Measurements from ENCODE around the gene PPP3R1. TPM values are rescaled to one million over a fixed set of nuclear protein-coding genes. Genes with fewer than 3 reads are reported as not detected.

PPP3R1 gene
- total and polyA plus RNA-seq, 9 of the 15 experiments (the other 6 are each of a cell fraction or from before 2014, with no cell fraction given): 3.7 to 70.0 (median 24.8) TPM

- TF ChIP-seq RAD21 (CRISPR knock-in tag; conservative IDR thresholded peaks at IDR 0.05 in 1 of 2, IDR thresholded peaks at IDR 0.05 in 1 of 2) (peak in 1 of 2 experiments; percentile 7; a peak in 1 of 4 replicates), PBX2 (CRISPR knock-in tag; IDR thresholded peaks at IDR 0.05; ENCODE audit: low read depth) (no peak), PBX2 (tag; conservative IDR thresholded peaks at IDR 0.05; ENCODE audit: low read depth) (peak; percentile 85), RFX7 (CRISPR knock-in tag; IDR thresholded peaks at IDR 0.05) (no peak), CREB3L1 (IDR thresholded peaks at IDR 0.05; ENCODE audit: borderline replicate concordance, low read depth) (no peak), PRMT5 (CRISPR knock-in tag; IDR thresholded peaks at IDR 0.05) (no peak), ZNF146 (CRISPR knock-in tag; IDR thresholded peaks at IDR 0.05; ENCODE audit: unreplicated experiment) (no peak), TCF3 (CRISPR knock-in tag; IDR thresholded peaks at IDR 0.05) (peak; percentile 98), U2AF1 (optimal IDR thresholded peaks at IDR 0.05; ENCODE audit: low read depth, low read length) (no peak), FOXK1 (CRISPR knock-in tag; IDR thresholded peaks at IDR 0.05; ENCODE audit: borderline replicate concordance) (no peak), NFIC (IDR thresholded peaks at IDR 0.05) (peak; percentile 94), ZNF224 (CRISPR knock-in tag; IDR thresholded peaks at IDR 0.05) (no peak), SIX5 (IDR thresholded peaks at IDR 0.05; ENCODE audit: borderline replicate concordance in 1 of 2, insufficient read depth in 1 of 2, low read depth in 1 of 2, low read length in 2 of 2) (no peak), ZBTB12 (CRISPR knock-in tag; IDR thresholded peaks at IDR 0.05) (no peak), CC2D1A (IDR thresholded peaks at IDR 0.05) (peak; percentile 97), RUNX1 (IDR thresholded peaks at IDR 0.05; ENCODE audit: low read depth) (no peak), SMAD4 (CRISPR knock-in tag; conservative IDR thresholded peaks at IDR 0.05) (peak; percentile 95), GATA2 (CRISPR knock-in tag; IDR thresholded peaks at IDR 0.05) (peak; percentile 96), ARID1B (IDR thresholded peaks at IDR 0.05) (peak; percentile 100), MAFG (tag; conservative IDR thresholded peaks at IDR 0.05) (no peak), ZNF41 (CRISPR knock-in tag; conservative IDR thresholded peaks at IDR 0.05) (no peak), TEAD1 (CRISPR knock-in tag; IDR thresholded peaks at IDR 0.05) (peak in 1 of 2 experiments; percentile 62; a peak in 1 of 4 replicates), JUND (IDR thresholded peaks at IDR 0.05; ENCODE audit: borderline replicate concordance, low read depth, low read length) (peak; percentile 77), JUND (tag; IDR thresholded peaks at IDR 0.05; ENCODE audit: borderline replicate concordance, low read depth, low read length) (peak; percentile 32; the same call in 1 of the 3 replicates)
Observed at GRCh38 chr2:68135448-68136320, 116.6 kb downstream of the PPP3R1 start (continued).

All from K562 (cell line).